ENCODE measurements around the gene GMPPB.

DNA sequence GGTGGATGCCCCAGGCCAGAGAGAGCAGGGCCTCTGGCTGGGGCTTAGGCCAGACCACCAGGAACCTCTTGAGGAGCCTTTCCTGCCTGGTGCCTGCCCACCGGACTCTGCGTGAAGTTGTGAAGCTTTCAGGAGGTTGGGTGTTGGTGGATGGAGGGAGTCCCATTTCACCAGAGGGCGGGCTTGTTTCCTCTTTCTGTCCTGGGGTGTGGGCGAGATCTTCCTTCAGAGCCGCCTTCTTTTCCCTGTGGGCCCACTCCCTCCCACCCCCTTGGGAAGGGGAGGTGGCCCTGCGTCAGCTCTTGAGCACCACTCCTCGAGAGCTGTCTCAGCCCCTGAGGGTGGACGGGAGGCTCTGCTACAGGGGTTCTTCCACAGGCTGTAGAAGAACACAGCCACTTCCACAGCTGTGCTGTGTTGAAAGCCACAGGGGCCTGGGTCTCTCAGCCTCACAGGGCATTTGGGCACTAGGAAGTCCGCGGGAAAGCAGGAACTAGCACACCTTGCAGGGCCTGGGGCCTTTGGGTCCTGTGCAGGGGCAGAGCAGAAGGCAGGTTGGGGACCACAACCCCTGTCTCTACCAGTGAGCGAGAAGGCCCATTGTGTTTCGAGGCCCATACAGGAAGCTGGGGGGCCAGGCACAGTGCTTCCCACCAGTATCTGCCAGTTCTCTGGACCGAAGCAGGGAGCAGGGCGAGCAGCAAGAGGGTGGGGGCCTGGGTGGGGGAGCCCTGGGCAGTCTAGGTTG, 6.4 kb downstream of the GMPPB start:
- TF ChIP-seq, protein P1, sequence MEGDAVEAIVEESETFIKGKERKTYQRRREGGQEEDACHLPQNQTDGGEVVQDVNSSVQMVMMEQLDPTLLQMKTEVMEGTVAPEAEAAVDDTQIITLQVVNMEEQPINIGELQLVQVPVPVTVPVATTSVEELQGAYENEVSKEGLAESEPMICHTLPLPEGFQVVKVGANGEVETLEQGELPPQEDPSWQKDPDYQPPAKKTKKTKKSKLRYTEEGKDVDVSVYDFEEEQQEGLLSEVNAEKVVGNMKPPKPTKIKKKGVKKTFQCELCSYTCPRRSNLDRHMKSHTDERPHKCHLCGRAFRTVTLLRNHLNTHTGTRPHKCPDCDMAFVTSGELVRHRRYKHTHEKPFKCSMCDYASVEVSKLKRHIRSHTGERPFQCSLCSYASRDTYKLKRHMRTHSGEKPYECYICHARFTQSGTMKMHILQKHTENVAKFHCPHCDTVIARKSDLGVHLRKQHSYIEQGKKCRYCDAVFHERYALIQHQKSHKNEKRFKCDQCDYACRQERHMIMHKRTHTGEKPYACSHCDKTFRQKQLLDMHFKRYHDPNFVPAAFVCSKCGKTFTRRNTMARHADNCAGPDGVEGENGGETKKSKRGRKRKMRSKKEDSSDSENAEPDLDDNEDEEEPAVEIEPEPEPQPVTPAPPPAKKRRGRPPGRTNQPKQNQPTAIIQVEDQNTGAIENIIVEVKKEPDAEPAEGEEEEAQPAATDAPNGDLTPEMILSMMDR (conservative IDR thresholded peaks at IDR 0.05 in 1 of 2, IDR thresholded peaks at IDR 0.05 in 1 of 2; ENCODE audit: extremely low read depth in 1 of 2, insufficient read depth in 1 of 2, low read depth in 1 of 2, low read length in 2 of 2): no peak
- no peak for TF ChIP-seq EZH2 (IDR thresholded peaks at IDR 0.05; ENCODE audit: borderline replicate concordance, low read length)
